GM19238 (cell line): ENCODE measurements around the gene SLC35A3.

Experiments
- DNase-seq: peaks from one replicate; pipeline ENCODE4 v3.0.0; 2011; ENCODE audit warnings: low spot score; ENCODE audit not compliant: insufficient read length

The SLC35A3 gene

GRCh38 chr1:100075773-100076172, 106.0 kb downstream of the SLC35A3 start:
- peak; percentile 9 for DNase-seq

GRCh38 chr1:100076319-100076718, 106.5 kb downstream of the SLC35A3 start:
- DNase-seq, result no peak

GRCh38 chr1:100076744-100077143, 106.9 kb downstream of the SLC35A3 start:
- DNase-seq, result no peak

- no peak for DNase-seq
These were observed 107.7 kb downstream of the SLC35A3 start for GRCh38 chr1:100077531-100077930.

- DNase-seq, result no peak
These were observed 110.5 kb downstream of the SLC35A3 start for GRCh38 chr1:100080331-100080730.
